Activated CD4-positive, alpha-beta T cell treated with anti-CD3 and anti-CD28 coated beads, Interleukin-2, amount 50 U/mL, for 1 hour (primary cell): ENCODE data around the gene PTGER3.
"Not testable (repeated sequence)": the region's sequence is repeated elsewhere in the genome, so short reads cannot be mapped to it uniquely, and the experiment has no call there.

Experiments
- DNase-seq: peaks from one replicate; pipeline ENCODE4 v3.0.0-alpha.2; 2020

The PTGER3 gene

DNA sequence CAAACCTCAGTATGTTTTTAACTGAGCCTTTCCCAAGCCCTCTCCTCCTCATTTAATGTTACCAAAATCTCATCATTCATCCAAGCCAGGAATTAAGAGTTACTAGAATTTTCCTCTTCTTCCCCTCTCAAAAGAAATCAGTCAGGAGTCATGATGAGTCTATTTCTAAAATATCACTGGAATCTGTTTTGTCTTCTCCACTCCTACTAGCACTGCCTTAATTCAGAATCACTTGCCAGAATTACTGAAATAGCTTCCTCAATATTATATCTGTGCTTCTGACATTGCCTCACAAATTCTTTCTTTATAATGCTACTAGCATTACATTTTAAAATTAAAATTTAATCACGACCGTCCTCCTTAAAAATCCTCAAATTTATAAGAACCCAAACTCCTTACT lies 106.1 kb downstream of the PTGER3 start:
- DNase-seq: no peak

- DNase-seq: not testable (repeated sequence)
These were observed 107.2 kb downstream of the PTGER3 start for GRCh38 chr1:70940398-70940797.

- DNase-seq: no peak
These were observed 113.2 kb downstream of the PTGER3 start for GRCh38 chr1:70934194-70934961.

- no peak for DNase-seq
These were observed 117.6 kb downstream of the PTGER3 start for GRCh38 chr1:70930062-70930461.

- no peak for DNase-seq
These were observed 125.4 kb downstream of the PTGER3 start for GRCh38 chr1:70922196-70922595.
